Measurements from ENCODE around the gene MKRN2OS. TPM values are rescaled to one million over a fixed set of nuclear protein-coding genes. Genes with fewer than 3 reads are reported as not detected.
A peak's percentile ranks its signal among the peaks of the same experiment; 100 is the strongest.

Gene MKRN2OS
- total RNA-seq, 4 donors from 2014 or later = not detected

DNA sequence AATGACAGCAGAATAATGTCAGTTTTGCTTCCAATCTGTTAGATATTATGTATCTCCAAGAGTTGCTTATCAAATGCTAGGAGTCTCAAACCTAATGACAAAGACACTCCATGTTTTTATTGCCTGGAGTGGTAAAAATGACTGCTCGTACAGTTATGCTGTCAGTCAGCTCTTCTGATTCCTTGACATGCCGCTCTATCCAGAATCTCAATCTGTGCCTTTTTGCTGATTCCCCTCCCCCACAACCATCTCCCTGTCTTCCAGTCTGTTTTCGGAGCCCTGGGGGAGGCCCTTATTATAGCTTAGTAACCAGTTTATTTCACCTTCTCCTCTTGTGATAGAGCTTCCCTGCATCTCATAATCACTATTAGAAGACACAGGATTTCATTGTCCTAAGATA, 14.2 kb upstream of the MKRN2OS start:
- intact Hi-C loops (cut with DNase I; ENCODE audit: low total_unique reads) = no loop called here
- no peak for TF ChIP-seq POLR2A (IDR thresholded peaks at IDR 0.05)
- TF ChIP-seq, protein P1, sequence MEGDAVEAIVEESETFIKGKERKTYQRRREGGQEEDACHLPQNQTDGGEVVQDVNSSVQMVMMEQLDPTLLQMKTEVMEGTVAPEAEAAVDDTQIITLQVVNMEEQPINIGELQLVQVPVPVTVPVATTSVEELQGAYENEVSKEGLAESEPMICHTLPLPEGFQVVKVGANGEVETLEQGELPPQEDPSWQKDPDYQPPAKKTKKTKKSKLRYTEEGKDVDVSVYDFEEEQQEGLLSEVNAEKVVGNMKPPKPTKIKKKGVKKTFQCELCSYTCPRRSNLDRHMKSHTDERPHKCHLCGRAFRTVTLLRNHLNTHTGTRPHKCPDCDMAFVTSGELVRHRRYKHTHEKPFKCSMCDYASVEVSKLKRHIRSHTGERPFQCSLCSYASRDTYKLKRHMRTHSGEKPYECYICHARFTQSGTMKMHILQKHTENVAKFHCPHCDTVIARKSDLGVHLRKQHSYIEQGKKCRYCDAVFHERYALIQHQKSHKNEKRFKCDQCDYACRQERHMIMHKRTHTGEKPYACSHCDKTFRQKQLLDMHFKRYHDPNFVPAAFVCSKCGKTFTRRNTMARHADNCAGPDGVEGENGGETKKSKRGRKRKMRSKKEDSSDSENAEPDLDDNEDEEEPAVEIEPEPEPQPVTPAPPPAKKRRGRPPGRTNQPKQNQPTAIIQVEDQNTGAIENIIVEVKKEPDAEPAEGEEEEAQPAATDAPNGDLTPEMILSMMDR (IDR thresholded peaks at IDR 0.05) = no peak
- no peak for DNase-seq
- no peak overlapping the region for H3K27ac ChIP-seq
- H3K4me1 ChIP-seq = peaks cover 5 to 7% of the 10 kb centered on the region in 2 donors
- H3K27me3 ChIP-seq = no peaks in the 10 kb centered on the region
- H3K9me3 ChIP-seq = no peaks in the 10 kb centered on the region
- H3K36me3 ChIP-seq = no peaks in the 10 kb centered on the region
- H3K4me3 ChIP-seq = no peak overlapping the region

DNA sequence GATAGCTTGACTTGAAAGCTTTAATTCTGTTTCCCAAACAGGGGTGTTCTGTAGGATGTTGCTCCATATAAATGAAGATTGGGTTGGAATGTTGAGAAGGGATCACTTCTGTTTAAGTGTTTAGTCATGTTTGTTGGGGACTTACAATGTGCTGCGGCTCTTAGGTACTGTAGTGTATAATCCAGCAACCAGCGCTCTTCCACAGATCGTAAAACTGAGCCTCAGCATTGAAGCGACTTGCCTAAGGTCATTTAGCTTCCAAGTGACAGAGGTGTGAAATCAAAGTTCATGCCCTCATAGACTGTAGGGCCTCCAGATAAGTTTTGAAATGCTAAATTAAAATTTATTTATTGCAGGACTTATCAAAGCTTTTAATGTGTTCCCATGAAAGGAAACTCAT, 13.4 kb upstream of the MKRN2OS start:
- H3K4me3 ChIP-seq = no peak overlapping the region
- H3K27me3 ChIP-seq = no peaks in the 10 kb centered on the region
- intact Hi-C loops (cut with DNase I; ENCODE audit: low total_unique reads) = no loop called here
- no peak overlapping the region for H3K27ac ChIP-seq
- TF ChIP-seq POLR2A (IDR thresholded peaks at IDR 0.05) = no peak
- TF ChIP-seq, protein P1 (IDR thresholded peaks at IDR 0.05) = no peak
- H3K9me3 ChIP-seq = no peaks in the 10 kb centered on the region
- peaks cover 5 to 7% of the 10 kb centered on the region in 2 donors for H3K4me1 ChIP-seq
- no peak for DNase-seq
- no peaks in the 10 kb centered on the region for H3K36me3 ChIP-seq

DNA sequence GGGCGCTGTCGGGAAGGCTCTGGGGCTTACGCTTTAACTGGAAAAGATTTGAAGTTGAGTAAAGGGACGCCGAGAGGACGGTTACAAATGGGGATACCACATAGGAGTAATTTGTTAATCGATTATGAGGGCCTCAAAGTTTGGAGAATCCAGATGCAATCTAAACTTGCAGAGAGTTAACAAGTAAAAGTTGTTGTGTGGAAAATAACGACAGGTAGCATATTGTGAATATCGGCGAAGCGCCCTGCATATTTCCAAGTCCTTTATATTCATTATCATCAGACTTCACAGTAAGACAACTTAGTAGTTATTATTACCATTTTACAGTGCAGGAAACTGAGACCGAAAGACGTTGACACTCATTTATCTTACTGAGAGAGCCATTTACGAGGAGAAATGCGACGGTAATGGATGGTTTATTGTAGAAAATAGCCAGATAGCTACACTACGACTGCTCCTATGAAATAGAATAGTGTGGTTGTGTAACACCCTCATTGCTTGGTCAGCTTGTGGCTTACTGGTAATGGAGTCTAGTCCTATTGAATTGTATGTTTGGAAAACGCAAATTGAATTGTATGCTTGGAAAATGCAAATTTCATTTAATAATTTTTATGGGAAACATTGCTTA, 12.3 kb upstream of the MKRN2OS start:
- H3K27me3 ChIP-seq = no peaks in the 10 kb centered on the region
- no peaks in the 10 kb centered on the region for H3K36me3 ChIP-seq
- TF ChIP-seq POLR2A (IDR thresholded peaks at IDR 0.05) = no peak
- TF ChIP-seq, protein P1 (IDR thresholded peaks at IDR 0.05) = no peak
- H3K4me3 ChIP-seq = peak overlapping the region; percentile 83 to 88
- intact Hi-C loops (cut with DNase I; ENCODE audit: low total_unique reads) = no loop called here
- DNase-seq = no peak
- H3K4me1 ChIP-seq = peaks cover 5 to 7% of the 10 kb centered on the region in 2 donors
- peak overlapping the region; percentile 85 to 95 for H3K27ac ChIP-seq
- H3K9me3 ChIP-seq = no peaks in the 10 kb centered on the region

DNA sequence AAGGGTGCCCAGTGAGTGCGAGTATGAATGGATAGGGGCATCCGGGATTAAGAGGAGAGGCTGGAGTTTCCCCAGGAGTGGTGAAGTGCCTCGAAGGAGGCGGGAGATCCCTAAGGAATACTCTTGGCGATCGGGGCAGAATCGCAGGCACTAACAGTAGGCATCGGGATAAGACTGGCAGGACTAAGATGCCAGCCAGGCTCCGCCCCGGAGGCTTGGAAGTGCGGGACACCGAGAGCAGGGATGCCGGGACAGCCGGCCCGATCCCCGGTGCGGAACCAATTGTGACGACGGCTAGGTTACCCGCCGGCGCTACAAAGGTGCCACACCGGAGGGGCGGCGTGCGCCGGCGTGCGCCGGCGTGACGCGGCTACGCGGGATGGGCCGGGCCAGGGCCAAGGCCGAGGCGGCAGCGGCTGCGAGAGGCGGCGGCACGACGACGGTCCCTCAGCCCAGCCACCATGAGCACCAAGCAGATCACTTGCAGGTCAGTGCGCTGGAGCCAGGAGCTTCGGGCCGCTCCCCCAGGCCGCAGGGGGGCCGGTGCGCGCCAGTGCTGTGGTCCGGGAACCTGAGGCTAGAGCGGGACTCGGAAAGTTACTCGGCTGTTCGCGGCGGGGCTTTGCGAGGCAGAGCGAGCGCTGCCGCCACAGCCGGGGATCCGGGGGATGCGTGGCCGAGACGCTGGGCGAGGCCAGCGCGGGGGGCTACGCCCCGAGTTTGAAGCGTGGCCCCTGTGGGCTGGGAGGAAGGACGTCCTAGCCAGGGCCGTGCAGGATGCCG, 11.6 kb upstream of the MKRN2OS start, which contains the start of gene MKRN2:
Gene MKRN2 (plus strand): TSS at position 398 of the 783 bp plus-strand sequence. CDS start 64 bp downstream, at position 462.
- intact Hi-C loops (cut with DNase I; ENCODE audit: low total_unique reads) = no loop called here
- TF ChIP-seq, protein P1 (IDR thresholded peaks at IDR 0.05) = peak in 2 of 4 experiments; percentile 22 to 36
- peak; percentile 92 to 99 for TF ChIP-seq POLR2A (IDR thresholded peaks at IDR 0.05)
- Histone ChIP-seq H3K4me1 (peaks cover 5 to 7% of the 10 kb centered on the region in 2 donors), H3K27me3 (no peaks in the 10 kb centered on the region), H3K9me3 (no peaks in the 10 kb centered on the region), H3K27ac (peak within 1 kb of the TSS; percentile 85 to 95), H3K4me3 (peak within 1 kb of the TSS; percentile 83 to 88), H3K36me3 (no peaks in the 10 kb centered on the region)
- peak; percentile 75 to 87 for DNase-seq

DNA sequence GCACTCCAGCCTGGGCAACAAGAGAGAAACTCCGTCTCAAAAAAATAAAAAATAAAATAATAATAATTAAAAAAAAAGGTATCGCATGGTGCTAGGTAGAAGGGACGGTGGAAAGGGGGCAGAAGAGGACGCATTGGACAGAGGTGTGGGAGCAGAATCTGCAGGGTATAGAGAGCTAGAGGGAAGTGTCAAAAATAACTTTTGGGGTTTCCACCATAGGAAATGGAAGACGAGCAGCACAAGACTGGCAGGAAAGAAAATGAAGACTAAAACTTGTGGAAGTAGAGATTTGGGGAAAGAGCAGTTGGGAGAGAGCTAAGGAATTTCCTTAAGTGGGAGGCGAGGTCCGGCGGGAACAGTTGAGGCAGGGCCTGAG, 11.0 kb upstream of the MKRN2OS start:
- peaks cover 5 to 7% of the 10 kb centered on the region in 2 donors for H3K4me1 ChIP-seq
- no peaks in the 10 kb centered on the region for H3K9me3 ChIP-seq
- intact Hi-C loops (cut with DNase I; ENCODE audit: low total_unique reads) = no loop called here
- peak overlapping the region; percentile 85 to 95 for H3K27ac ChIP-seq
- H3K4me3 ChIP-seq = peak overlapping the region; percentile 83 to 88
- no peak for DNase-seq
- no peaks in the 10 kb centered on the region for H3K27me3 ChIP-seq
- no peak for TF ChIP-seq POLR2A (IDR thresholded peaks at IDR 0.05)
- TF ChIP-seq, protein P1 (IDR thresholded peaks at IDR 0.05) = no peak
- H3K36me3 ChIP-seq = no peaks in the 10 kb centered on the region
